HepG2 (cell line): ENCODE results near the gene ATG9A. TPM values are rescaled to one million over a fixed set of nuclear protein-coding genes. Genes with fewer than 3 reads are reported as not detected.

Experiments used
- BRD4 ChIP-seq: sonication (generic); formaldehyde crosslinking; IDR thresholded peaks from 2 replicates; pipeline ENCODE4 v1.4.0; 2020; ENCODE audit warnings: missing genetic modification reagents
- CEBPZ ChIP-seq: IDR thresholded peaks from 2 replicates; pipeline ENCODE4 v1.6.1; 2012; ENCODE audit warnings: low read length, improper control_type of control experiment
- CENPT ChIP-seq: sonication (generic); formaldehyde crosslinking; IDR thresholded peaks from 2 replicates; pipeline ENCODE4 v1.8.0; 2022; ENCODE audit warnings: low read depth, mild to moderate bottlenecking, moderate library complexity, missing genetic modification reagents
- EED ChIP-seq: sonication (generic); formaldehyde crosslinking; IDR thresholded peaks from 2 replicates; pipeline ENCODE4 v1.5.0; 2020; ENCODE audit warnings: mild to moderate bottlenecking, missing genetic modification reagents
- ELF4 ChIP-seq: sonication (generic); formaldehyde crosslinking; IDR thresholded peaks from 2 replicates; pipeline ENCODE4 v1.5.0; 2020; ENCODE audit warnings: missing genetic modification reagents, mild to moderate bottlenecking, moderate library complexity, borderline replicate concordance
- EP300 ChIP-seq, 3 experiments: sonication (generic) in 1 of 3; formaldehyde crosslinking in 1 of 3; IDR thresholded peaks; 2 replicates each; pipeline versions ENCODE4 v1.5.1 to v1.6.1; 2011 to 2020; ENCODE audit warnings: low read depth in 2 of 3, low read length in 2 of 3, borderline replicate concordance in 1 of 3, improper control_type of control experiment in 1 of 3, mild to moderate bottlenecking in 1 of 3, missing genetic modification reagents in 1 of 3, moderate library complexity in 1 of 3
- ERF ChIP-seq: IDR thresholded peaks from 2 replicates; pipeline ENCODE4 v1.6.1; 2018; ENCODE audit warnings: missing biosample characterization, missing genetic modification reagents
- FOXA3 ChIP-seq: IDR thresholded peaks from 2 replicates; pipeline ENCODE4 v1.6.1; 2016; ENCODE audit warnings: missing genetic modification reagents, missing compliant biosample characterization
- GTF3A ChIP-seq: sonication (generic); formaldehyde crosslinking; conservative IDR thresholded peaks from 2 replicates; pipeline ENCODE4 v1.4.0; 2020; ENCODE audit warnings: mild to moderate bottlenecking, missing genetic modification reagents
- HDAC2 ChIP-seq: sonication (generic); formaldehyde crosslinking; IDR thresholded peaks from 2 replicates; pipeline ENCODE4 v1.4.0; 2020; ENCODE audit warnings: missing genetic modification reagents
- JARID2 ChIP-seq: sonication (generic); formaldehyde crosslinking; IDR thresholded peaks from 2 replicates; pipeline ENCODE4 v1.8.1; 2023; ENCODE audit warnings: missing genetic modification reagents, inconsistent platforms; ENCODE audit not compliant: insufficient replicate concordance
- KDM3A ChIP-seq: IDR thresholded peaks from 2 replicates; pipeline ENCODE4 v1.6.1; 2018; ENCODE audit warnings: low read depth, missing compliant biosample characterization
- MEIS1 ChIP-seq: sonication (generic); formaldehyde crosslinking; IDR thresholded peaks from 2 replicates; pipeline ENCODE4 v1.9.0; 2021; ENCODE audit warnings: mild to moderate bottlenecking, missing genetic modification reagents, moderate library complexity, borderline replicate concordance
- NAIF1 ChIP-seq: sonication (generic); formaldehyde crosslinking; IDR thresholded peaks from 2 replicates; pipeline ENCODE4 v1.5.0; 2020; ENCODE audit warnings: mild to moderate bottlenecking, missing genetic modification reagents, borderline replicate concordance
- NCOA5 ChIP-seq: sonication (generic); formaldehyde crosslinking; IDR thresholded peaks from 2 replicates; pipeline ENCODE4 v1.4.0; 2020; ENCODE audit warnings: missing genetic modification reagents
- NR2C2 ChIP-seq: sonication (generic); formaldehyde crosslinking; IDR thresholded peaks from 2 replicates; pipeline ENCODE4 v1.4.0; 2020; ENCODE audit warnings: missing genetic modification reagents, mild to moderate bottlenecking, moderate library complexity, borderline replicate concordance
- RARG ChIP-seq: sonication (generic); formaldehyde crosslinking; IDR thresholded peaks from 2 replicates; pipeline ENCODE4 v1.4.0; 2020; ENCODE audit warnings: low read depth, mild to moderate bottlenecking, missing genetic modification reagents
- TCF12 ChIP-seq, 2 experiments: fragments of 450-650 bp in 1 of 2; sonication (generic) in 1 of 2; formaldehyde crosslinking in 1 of 2; IDR thresholded peaks; 2 replicates each; pipeline versions ENCODE4 v1.6.1 to v1.8.0; 2017 to 2022; ENCODE audit warnings: antibody characterized with exemption in 1 of 2, mild to moderate bottlenecking in 1 of 2, missing genetic modification reagents in 1 of 2, moderate library complexity in 1 of 2
- ZBTB34 ChIP-seq: sonication (generic); formaldehyde crosslinking; IDR thresholded peaks from 2 replicates; pipeline ENCODE4 v1.8.0; 2022; ENCODE audit warnings: mild to moderate bottlenecking, missing genetic modification reagents
- ZNF446 ChIP-seq: sonication (generic); formaldehyde crosslinking; IDR thresholded peaks from 2 replicates; pipeline ENCODE4 v1.5.0; 2020; ENCODE audit warnings: mild to moderate bottlenecking, missing genetic modification reagents
- ZNF652 ChIP-seq: IDR thresholded peaks from 2 replicates; pipeline ENCODE4 v1.6.1; 2016; ENCODE audit warnings: low read depth, borderline replicate concordance
- ZNF790 ChIP-seq: sonication (generic); formaldehyde crosslinking; IDR thresholded peaks from 2 replicates; pipeline ENCODE4 v1.8.0; 2022; ENCODE audit warnings: missing genetic modification reagents, mild to moderate bottlenecking, borderline replicate concordance
- polyA plus RNA-seq, 8 experiments: library from polyadenylated mRNA; depleted of rRNA in 3 of 8; stranded (reverse) in 7 of 8; unstranded in 1 of 8; fragments of >200 nt; fragmentation: Illumina TruSeq in 4 of 8; extraction: Trizol in 4 of 8; gene quantifications; 2 replicates each; pipeline versions ENCODE4 v1.2.1 to v1.2.3, GENCODE V29; 2011 to 2016; ENCODE audit warnings: low read depth in 4 of 8, missing spikeins in 1 of 8, mixed read lengths in 1 of 8; ENCODE audit not compliant: insufficient read depth in 1 of 8
- total RNA-seq, 5 experiments: library from RNA; depleted of rRNA; stranded (reverse); fragments of >200 nt; fragmentation: Illumina TruSeq; extraction: Trizol; gene quantifications; 2 replicates each; pipeline ENCODE4 v1.2.3, GENCODE V29; 2016; ENCODE audit warnings: low read depth in 1 of 5
- TF ChIP-seq, protein P1 (sequence below): IDR thresholded peaks from 2 replicates; pipeline ENCODE4 v1.6.1; 2016; ENCODE audit warnings: missing compliant biosample characterization, missing genetic modification reagents, borderline replicate concordance

The ATG9A gene
- total and polyA plus RNA-seq, 2 of the 13 experiments (the other 11 are each of a cell fraction or from before 2014, with no cell fraction given), result 35.0 to 131 TPM

GRCh38 chr2:219206328-219207133 is 22.9 kb downstream of the ATG9A start, which contains the start of gene ZFAND2B (continued):
- TF ChIP-seq CEBPZ, result no peak
- no peak for TF ChIP-seq KDM3A (CRISPR knock-in tag)
- peak; percentile 51; the same call in 1 of the 2 replicates for TF ChIP-seq HDAC2 (CRISPR knock-in tag)
- TF ChIP-seq ERF (CRISPR knock-in tag), result peak; percentile 96
- no peak for TF ChIP-seq ZNF790 (CRISPR knock-in tag)
- TF ChIP-seq NR2C2, result no peak
- no peak for TF ChIP-seq JARID2
- peak; percentile 81; the same call in 1 of the 2 replicates for TF ChIP-seq ZBTB34 (CRISPR knock-in tag)
- no peak for TF ChIP-seq CENPT (CRISPR knock-in tag)
- no peak for TF ChIP-seq TCF12 (IDR thresholded peaks at IDR 0.05)
- TF ChIP-seq TCF12 (CRISPR knock-in tag; IDR thresholded peaks at IDR 0.05), result peak; percentile 82; the same call in 1 of the 2 replicates
- TF ChIP-seq ZNF446 (CRISPR knock-in tag), result no peak; the same call in 1 of the 2 replicates
- no peak for TF ChIP-seq EED (CRISPR knock-in tag)
- TF ChIP-seq NAIF1 (CRISPR knock-in tag), result peak; percentile 57; the same call in 1 of the 2 replicates
- TF ChIP-seq ZNF652, result no peak; the same call in 1 of the 2 replicates
- TF ChIP-seq BRD4 (CRISPR knock-in tag), result peak; percentile 91
- no peak for TF ChIP-seq ELF4
- TF ChIP-seq MEIS1, result no peak
- TF ChIP-seq FOXA3 (CRISPR knock-in tag), result peak; percentile 29; the same call in 1 of the 2 replicates
- TF ChIP-seq, protein P1, sequence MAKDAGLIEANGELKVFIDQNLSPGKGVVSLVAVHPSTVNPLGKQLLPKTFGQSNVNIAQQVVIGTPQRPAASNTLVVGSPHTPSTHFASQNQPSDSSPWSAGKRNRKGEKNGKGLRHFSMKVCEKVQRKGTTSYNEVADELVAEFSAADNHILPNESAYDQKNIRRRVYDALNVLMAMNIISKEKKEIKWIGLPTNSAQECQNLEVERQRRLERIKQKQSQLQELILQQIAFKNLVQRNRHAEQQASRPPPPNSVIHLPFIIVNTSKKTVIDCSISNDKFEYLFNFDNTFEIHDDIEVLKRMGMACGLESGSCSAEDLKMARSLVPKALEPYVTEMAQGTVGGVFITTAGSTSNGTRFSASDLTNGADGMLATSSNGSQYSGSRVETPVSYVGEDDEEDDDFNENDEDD (CRISPR knock-in tag), result peak; percentile 69; the same call in 1 of the 2 replicates
- 0 out of 2 replicates have a peak, but pooled peaks have one; percentile 55 for TF ChIP-seq GTF3A
- peak in 1 of 2 experiments; percentile 4; a peak in 1 of 4 replicates for TF ChIP-seq EP300 (IDR thresholded peaks at IDR 0.05; ENCODE audit: low read depth in 2 of 2, low read length in 2 of 2)
- peak; percentile 42; the same call in 1 of the 2 replicates for TF ChIP-seq EP300 (CRISPR knock-in tag; IDR thresholded peaks at IDR 0.05; ENCODE audit: borderline replicate concordance)
- TF ChIP-seq RARG (CRISPR knock-in tag), result peak; percentile 93; the same call in 1 of the 2 replicates
- TF ChIP-seq NCOA5 (CRISPR knock-in tag), result no peak
